Choroid plexus epithelial cell (primary cell): ENCODE results near the gene HEG1.

ENCODE experiments used
- DNase-seq: peaks from one replicate; pipeline ENCODE4 v3.0.0-alpha.2; 2010; ENCODE audit warnings: low read depth
- H3K4me3 ChIP-seq: 2 replicates; pipeline ENCODE4 v1.5.1; 2011; ENCODE audit warnings: low read depth, mild to moderate bottlenecking, control low read depth, low read length, moderate library complexity
- TF ChIP-seq, protein P1 (sequence below): conservative IDR thresholded peaks from 2 replicates; pipeline ENCODE4 v1.5.1; 2011; ENCODE audit warnings: low read depth, mild to moderate bottlenecking, control low read depth, inconsistent platforms, low read length, moderate library complexity

The HEG1 gene

DNA sequence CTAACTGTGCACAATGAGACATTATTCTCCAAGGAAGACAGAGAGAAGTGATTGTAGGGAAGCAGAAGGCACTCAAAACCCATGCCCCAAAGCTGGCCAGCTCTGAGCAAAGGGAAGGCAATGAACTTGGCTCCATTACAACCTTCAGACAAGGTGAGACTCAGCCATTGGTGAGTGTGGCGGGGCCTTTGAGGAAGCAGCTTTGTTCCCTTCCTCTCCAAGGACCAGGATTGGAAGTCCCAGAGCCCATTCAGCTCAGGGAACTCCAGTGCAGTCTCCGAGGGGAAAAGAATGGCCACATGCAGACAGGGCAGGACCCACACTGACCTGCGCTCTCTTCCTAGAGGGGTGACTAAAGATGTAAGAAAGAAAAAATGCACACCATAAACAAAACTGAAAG, 23.1 kb downstream of the HEG1 start:
- no peak for DNase-seq
- H3K4me3 ChIP-seq = no peak overlapping the region
- TF ChIP-seq, protein P1, sequence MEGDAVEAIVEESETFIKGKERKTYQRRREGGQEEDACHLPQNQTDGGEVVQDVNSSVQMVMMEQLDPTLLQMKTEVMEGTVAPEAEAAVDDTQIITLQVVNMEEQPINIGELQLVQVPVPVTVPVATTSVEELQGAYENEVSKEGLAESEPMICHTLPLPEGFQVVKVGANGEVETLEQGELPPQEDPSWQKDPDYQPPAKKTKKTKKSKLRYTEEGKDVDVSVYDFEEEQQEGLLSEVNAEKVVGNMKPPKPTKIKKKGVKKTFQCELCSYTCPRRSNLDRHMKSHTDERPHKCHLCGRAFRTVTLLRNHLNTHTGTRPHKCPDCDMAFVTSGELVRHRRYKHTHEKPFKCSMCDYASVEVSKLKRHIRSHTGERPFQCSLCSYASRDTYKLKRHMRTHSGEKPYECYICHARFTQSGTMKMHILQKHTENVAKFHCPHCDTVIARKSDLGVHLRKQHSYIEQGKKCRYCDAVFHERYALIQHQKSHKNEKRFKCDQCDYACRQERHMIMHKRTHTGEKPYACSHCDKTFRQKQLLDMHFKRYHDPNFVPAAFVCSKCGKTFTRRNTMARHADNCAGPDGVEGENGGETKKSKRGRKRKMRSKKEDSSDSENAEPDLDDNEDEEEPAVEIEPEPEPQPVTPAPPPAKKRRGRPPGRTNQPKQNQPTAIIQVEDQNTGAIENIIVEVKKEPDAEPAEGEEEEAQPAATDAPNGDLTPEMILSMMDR = no peak

DNA sequence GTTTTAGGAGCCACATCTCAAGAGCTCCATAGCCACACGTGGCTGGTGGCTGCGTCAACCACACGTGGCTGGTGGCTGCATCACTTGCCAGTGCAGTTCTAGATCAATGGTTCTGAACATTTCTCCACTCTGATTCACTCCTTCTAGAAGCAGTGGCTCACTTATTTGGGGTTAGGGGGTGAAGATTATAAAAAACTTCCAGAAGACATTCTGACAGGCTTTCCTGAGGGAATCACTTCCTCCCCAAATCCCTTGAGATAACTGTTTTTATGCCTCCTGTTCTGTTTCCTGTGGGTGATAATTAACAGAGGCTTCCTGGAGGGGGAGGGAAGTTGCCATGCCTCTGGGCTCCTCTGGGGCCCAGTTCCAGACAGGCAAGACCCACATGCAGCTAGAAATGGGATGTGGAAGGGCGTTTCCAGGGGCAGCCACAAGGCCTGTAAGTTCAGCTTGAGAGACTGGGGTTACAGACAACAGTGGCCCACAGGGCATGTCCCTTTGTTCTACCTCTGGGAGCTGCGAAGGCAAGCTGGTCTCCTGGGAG, 23.6 kb downstream of the HEG1 start:
- no peak overlapping the region for H3K4me3 ChIP-seq
- DNase-seq = no peak
- TF ChIP-seq, protein P1 = peak; percentile 12

DNA sequence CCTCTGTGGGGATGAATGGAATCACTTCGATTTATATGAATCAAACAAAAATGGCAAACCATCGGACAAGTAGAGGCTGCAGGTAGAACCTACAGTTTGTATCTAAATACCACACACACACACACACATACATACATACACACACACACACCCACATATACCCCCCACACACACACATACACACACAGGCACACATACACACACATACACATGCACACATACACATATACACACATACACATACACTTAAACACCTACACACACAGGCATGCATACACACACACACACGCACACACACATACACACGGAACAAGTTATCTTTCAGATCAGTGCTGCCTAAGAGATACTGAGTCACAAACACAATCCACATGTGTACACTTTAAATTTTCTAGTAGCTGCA, 24.3 kb downstream of the HEG1 start:
- TF ChIP-seq, protein P1 = no peak
- no peak for DNase-seq
- no peak overlapping the region for H3K4me3 ChIP-seq

DNA sequence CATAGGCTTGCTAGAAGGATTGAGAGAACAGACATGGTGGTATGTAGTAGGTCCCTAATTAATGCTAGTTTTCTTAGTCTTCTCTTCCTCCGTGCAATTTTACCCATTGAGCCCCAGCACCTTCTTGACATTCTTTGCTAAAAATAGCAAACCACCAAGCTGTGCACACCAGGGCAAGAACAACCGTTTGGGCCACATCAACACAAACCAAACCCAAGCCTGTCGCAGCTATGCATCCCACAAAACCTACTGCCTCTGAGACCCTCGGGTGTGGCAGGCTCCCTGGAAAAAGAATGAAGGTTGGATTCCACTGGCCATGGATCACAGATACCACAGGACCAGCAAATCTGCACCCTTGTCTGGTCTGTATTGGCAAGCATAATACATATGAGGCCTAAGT, 27.1 kb downstream of the HEG1 start:
- H3K4me3 ChIP-seq = no peak overlapping the region
- TF ChIP-seq, protein P1 = no peak
- DNase-seq = no peak

DNA sequence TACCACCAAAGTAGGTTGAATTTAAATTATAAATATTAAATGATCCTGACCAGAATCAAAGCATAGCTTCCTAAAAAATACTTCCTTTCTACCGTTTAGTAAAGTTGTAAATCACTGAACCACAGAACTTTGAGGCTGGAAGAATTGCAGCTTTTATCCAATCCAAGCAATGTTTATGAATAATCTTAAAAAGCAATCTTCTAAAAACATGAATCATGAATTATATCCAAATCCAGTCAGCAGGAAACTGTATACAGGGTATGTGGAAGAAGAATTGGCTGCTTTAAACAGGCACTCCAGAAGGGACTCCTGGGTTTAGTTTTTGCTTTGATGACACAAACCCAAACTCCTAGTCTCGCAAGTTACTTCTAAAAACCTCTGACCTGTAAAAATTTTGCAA, 30.2 kb downstream of the HEG1 start:
- DNase-seq = no peak
- TF ChIP-seq, protein P1 = no peak
- no peak overlapping the region for H3K4me3 ChIP-seq

DNA sequence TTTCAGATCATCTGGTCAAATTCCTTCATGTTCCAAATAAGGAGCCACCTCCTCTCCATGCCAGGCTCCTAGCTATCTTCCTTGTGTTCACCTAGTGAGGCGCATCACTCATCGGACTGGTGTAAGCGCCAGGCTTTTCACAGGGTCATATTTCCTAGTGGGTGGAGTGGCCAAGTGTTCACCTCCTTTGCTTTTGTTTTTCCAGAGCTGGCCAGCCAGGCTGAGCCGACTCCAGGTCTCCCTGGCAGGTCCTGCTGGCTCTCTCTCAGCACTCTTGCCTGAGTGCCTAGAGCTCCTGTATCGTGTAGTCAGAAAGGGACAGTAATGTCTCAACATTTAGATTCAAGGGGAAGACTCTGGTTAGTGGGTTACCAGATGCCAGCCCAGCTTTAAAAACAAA, 31.0 kb downstream of the HEG1 start:
- H3K4me3 ChIP-seq = no peak overlapping the region
- no peak for DNase-seq
- TF ChIP-seq, protein P1 = no peak

DNA sequence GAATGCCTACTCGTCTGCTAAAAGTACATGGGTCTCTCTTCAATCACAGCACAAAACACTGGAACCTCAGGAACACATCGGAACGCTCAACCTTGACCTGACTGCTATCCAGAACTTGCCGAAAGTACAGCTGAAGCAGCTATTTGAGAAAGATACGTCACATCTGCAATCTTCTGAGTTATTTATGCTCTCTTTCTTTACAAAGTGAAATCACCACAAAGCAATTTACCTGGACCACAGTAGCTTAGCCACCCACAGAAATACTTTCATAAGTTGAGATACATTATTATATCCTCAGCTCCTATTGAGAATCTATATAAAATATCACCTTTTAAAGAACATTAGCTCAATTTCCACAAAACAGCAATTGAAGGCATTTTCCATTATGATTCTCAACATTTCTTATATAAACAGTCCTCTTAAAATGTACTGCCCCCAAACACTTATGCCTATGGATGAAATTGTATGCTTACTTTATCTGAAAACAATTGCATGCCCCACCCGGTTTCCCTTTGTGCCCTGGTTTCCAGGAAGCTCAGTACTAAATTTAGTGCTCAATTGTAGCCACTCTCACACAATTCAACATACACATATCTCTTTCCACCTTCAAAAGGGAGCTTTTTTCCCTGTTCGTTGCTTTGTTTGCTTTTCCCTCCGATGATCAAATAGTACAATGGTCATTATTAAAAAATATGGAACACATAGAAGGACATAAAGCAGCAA, 31.8 kb downstream of the HEG1 start:
- no peak for DNase-seq
- H3K4me3 ChIP-seq = no peak overlapping the region
- TF ChIP-seq, protein P1 = no peak
